ENCODE data around the gene TTI1. TPM values are rescaled to one million over a fixed set of nuclear protein-coding genes. Genes with fewer than 3 reads are reported as not detected.

The TTI1 gene
- total and polyA plus RNA-seq, 2 of the 13 experiments (the other 11 are each of a cell fraction or from before 2014, with no cell fraction given): 22.9 to 39.8 TPM

DNA sequence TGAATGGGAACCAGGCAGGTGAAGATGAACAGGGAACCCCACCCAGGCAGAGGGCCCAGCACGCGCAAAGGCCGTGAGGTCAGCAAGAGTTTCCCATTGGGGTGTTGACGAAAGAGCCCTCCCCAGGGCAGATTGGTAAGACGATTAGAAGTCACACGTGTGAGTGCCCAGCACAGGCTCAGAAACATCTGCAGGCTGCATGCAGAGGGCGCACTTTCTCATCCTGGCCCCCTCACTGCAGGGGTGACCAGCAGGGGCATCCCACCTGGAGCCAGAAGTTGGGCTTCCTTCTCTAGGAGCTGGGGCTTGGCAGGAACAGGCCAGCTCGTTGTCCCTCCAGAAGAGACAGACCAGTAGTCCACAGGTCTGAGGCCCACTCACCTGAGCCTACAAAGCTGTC is 91.9 kb downstream of the TTI1 start:
- H3K9ac ChIP-seq (ENCODE audit: insufficient read depth, low read depth, low read length): no peak overlapping the region
- no peak overlapping the region for H3K4me3 ChIP-seq (replicated peaks in 1 of 3; ENCODE audit: insufficient read depth in 1 of 3, low read depth in 2 of 3, low read length in 3 of 3)
- peaks cover 8 to 9% of the 10 kb centered on the region in 2 experiments; a peak in 3 of 5 replicates for H3K27me3 ChIP-seq (ENCODE audit: control insufficient read depth in 1 of 2, insufficient read depth in 2 of 2, low read length in 2 of 2)
- no peak overlapping the region for H3K4me2 ChIP-seq (ENCODE audit: low read depth, low read length)
- FAIRE-seq (peak; percentile 71), ATAC-seq (peak; percentile 87), DNase-seq (ENCODE audit: low spot score) (peak; percentile 69)
- in situ Hi-C loops (cut with HindIII; ENCODE audit: extremely low pct_ligation_motif_present, low pct_unique_long_range_greater_than_20kb) (no loop called here), intact Hi-C loops (cut with micrococcal nuclease; ENCODE audit: unreplicated experiment) (loop anchor here (1.0 to 5.0 kb wide), 2 partner anchors 52 to 281 kb away; no protein-coding TSS in a partner anchor)
- 14% methylated on average over 7 of the region's 8 CpGs for WGBS (ENCODE audit: low lambda C conversion rate)
- no TSS peak for BruUV-seq (replicated peaks)
- CTCF ChIA-PET (ENCODE audit: low intra/inter-chr PET ratio, low total read pairs): interaction anchor here (0.7 to 2.6 kb wide), 3 partner anchors 51 to 282 kb away, joined by 3 to 19 read pairs (median 4); no protein-coding TSS in a partner anchor
- H3K79me2 ChIP-seq (ENCODE audit: insufficient read depth, low read length): no peaks in the 10 kb centered on the region
- H3K36me3 ChIP-seq (replicated peaks in 1 of 2; ENCODE audit: control insufficient read depth in 1 of 2, insufficient read depth in 2 of 2, low read length in 2 of 2): no peaks in the 10 kb centered on the region
- H3K4me1 ChIP-seq (ENCODE audit: insufficient read depth, low read length): peaks cover 16% of the 10 kb centered on the region
- no peaks in the 10 kb centered on the region for H4K20me1 ChIP-seq (ENCODE audit: insufficient read depth, low read length)
- no peaks in the 10 kb centered on the region for H3K9me3 ChIP-seq (ENCODE audit: low read length)
- POLR2A ChIA-PET: interaction anchor here (1.1 kb wide), 1 partner anchor 45 kb away, joined by 4 read pairs; no protein-coding TSS in a partner anchor
- no peak overlapping the region for H2AFZ ChIP-seq (ENCODE audit: low read length)
- no peak overlapping the region for H3K27ac ChIP-seq (ENCODE audit: extremely low read length, insufficient read depth, low read length)
- TF ChIP-seq ZNF205 (CRISPR knock-in tag; IDR thresholded peaks at IDR 0.05): no peak
- no peak for TF ChIP-seq ARHGAP35 (CRISPR knock-in tag; IDR thresholded peaks at IDR 0.05; ENCODE audit: borderline replicate concordance)
- TF ChIP-seq, protein P1, sequence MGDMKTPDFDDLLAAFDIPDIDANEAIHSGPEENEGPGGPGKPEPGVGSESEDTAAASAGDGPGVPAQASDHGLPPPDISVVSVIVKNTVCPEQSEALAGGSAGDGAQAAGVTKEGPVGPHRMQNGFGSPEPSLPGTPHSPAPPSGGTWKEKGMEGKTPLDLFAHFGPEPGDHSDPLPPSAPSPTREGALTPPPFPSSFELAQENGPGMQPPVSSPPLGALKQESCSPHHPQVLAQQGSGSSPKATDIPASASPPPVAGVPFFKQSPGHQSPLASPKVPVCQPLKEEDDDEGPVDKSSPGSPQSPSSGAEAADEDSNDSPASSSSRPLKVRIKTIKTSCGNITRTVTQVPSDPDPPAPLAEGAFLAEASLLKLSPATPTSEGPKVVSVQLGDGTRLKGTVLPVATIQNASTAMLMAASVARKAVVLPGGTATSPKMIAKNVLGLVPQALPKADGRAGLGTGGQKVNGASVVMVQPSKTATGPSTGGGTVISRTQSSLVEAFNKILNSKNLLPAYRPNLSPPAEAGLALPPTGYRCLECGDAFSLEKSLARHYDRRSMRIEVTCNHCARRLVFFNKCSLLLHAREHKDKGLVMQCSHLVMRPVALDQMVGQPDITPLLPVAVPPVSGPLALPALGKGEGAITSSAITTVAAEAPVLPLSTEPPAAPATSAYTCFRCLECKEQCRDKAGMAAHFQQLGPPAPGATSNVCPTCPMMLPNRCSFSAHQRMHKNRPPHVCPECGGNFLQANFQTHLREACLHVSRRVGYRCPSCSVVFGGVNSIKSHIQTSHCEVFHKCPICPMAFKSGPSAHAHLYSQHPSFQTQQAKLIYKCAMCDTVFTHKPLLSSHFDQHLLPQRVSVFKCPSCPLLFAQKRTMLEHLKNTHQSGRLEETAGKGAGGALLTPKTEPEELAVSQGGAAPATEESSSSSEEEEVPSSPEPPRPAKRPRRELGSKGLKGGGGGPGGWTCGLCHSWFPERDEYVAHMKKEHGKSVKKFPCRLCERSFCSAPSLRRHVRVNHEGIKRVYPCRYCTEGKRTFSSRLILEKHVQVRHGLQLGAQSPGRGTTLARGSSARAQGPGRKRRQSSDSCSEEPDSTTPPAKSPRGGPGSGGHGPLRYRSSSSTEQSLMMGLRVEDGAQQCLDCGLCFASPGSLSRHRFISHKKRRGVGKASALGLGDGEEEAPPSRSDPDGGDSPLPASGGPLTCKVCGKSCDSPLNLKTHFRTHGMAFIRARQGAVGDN (CRISPR knock-in tag; IDR thresholded peaks at IDR 0.05): peak; percentile 43
- peak; percentile 90 for TF ChIP-seq PATZ1 (CRISPR knock-in tag; IDR thresholded peaks at IDR 0.05)
- TF ChIP-seq CTCF (CRISPR knock-in tag; IDR thresholded peaks at IDR 0.05): peak; percentile 81
- TF ChIP-seq AHR (CRISPR knock-in tag; IDR thresholded peaks at IDR 0.05): peak; percentile 61; the same call in 1 of the 2 replicates
- TF ChIP-seq TEAD3 (CRISPR knock-in tag; optimal IDR thresholded peaks at IDR 0.05; ENCODE audit: borderline replicate concordance): peak; percentile 22
- no peak for TF ChIP-seq RORA (CRISPR knock-in tag; IDR thresholded peaks at IDR 0.05)
- TF ChIP-seq XRCC5 (optimal IDR thresholded peaks at IDR 0.05; ENCODE audit: low read length): peak; percentile 95
- TF ChIP-seq, protein P2, sequence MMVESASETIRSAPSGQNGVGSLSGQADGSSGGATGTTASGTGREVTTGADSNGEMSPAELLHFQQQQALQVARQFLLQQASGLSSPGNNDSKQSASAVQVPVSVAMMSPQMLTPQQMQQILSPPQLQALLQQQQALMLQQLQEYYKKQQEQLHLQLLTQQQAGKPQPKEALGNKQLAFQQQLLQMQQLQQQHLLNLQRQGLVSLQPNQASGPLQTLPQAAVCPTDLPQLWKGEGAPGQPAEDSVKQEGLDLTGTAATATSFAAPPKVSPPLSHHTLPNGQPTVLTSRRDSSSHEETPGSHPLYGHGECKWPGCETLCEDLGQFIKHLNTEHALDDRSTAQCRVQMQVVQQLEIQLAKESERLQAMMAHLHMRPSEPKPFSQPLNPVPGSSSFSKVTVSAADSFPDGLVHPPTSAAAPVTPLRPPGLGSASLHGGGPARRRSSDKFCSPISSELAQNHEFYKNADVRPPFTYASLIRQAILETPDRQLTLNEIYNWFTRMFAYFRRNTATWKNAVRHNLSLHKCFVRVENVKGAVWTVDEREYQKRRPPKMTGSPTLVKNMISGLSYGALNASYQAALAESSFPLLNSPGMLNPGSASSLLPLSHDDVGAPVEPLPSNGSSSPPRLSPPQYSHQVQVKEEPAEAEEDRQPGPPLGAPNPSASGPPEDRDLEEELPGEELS (CRISPR knock-in tag; IDR thresholded peaks at IDR 0.05): peak; percentile 18; the same call in 1 of the 2 replicates
- TF ChIP-seq ARNT2 (CRISPR knock-in tag; IDR thresholded peaks at IDR 0.05; ENCODE audit: low read depth): no peak

All from HepG2 (cell line).